K562 (cell line): ENCODE measurements around the gene FAHD2A. TPM values are rescaled to one million over a fixed set of nuclear protein-coding genes. Genes with fewer than 3 reads are reported as not detected.

Source experiments
- ATF3 ChIP-seq, 2 experiments: fragments of 450-650 bp in 1 of 2; sonication (generic) in 1 of 2; formaldehyde crosslinking in 1 of 2; IDR thresholded peaks in 1 of 2; conservative IDR thresholded peaks in 1 of 2; 2 replicates each; pipeline versions ENCODE4 v1.6.1 to v1.8.1; 2016 to 2023; ENCODE audit warnings: mild to moderate bottlenecking in 2 of 2, moderate library complexity in 2 of 2, inconsistent platforms in 1 of 2, missing genetic modification reagents in 1 of 2
- JUN ChIP-seq, 2 experiments: sonication (generic) in 1 of 2; formaldehyde crosslinking in 1 of 2; IDR thresholded peaks; 2 replicates each; pipeline versions ENCODE4 v1.6.1 to v1.8.0; 2012 to 2022; ENCODE audit warnings: borderline replicate concordance in 2 of 2, mild to moderate bottlenecking in 2 of 2, improper control_type of control experiment in 1 of 2, low read depth in 1 of 2, low read length in 1 of 2, missing genetic modification reagents in 1 of 2
- SRSF9 ChIP-seq: fragments of 200-400 bp; formaldehyde crosslinking; IDR thresholded peaks from 2 replicates; pipeline ENCODE4 v1.6.1; 2017; ENCODE audit warnings: low read depth, low read length, borderline replicate concordance
- TAF1 ChIP-seq: IDR thresholded peaks from 2 replicates; pipeline ENCODE4 v1.6.1; 2011; ENCODE audit warnings: mild to moderate bottlenecking, low read length, moderate library complexity; ENCODE audit not compliant: insufficient read depth, control insufficient read depth, severe bottlenecking; ENCODE audit errors: extremely low read depth
- TRIM25 ChIP-seq: fragments of 450-650 bp; IDR thresholded peaks from 2 replicates; pipeline ENCODE4 v1.7.0; 2016; ENCODE audit warnings: borderline replicate concordance
- ZBTB11 ChIP-seq, 3 experiments: fragments of 200-800 bp in 1 of 3; fragments of 250-450 bp in 1 of 3; fragments of 450-650 bp in 1 of 3; sonication (Bioruptor Pico) in 1 of 3; sonication (Bioruptor generic) in 1 of 3; formaldehyde crosslinking in 1 of 3; IDR thresholded peaks; 2 replicates each; pipeline versions ENCODE4 v1.6.1 to v1.8.0; 2016 to 2022; ENCODE audit warnings: mild to moderate bottlenecking in 2 of 3, missing genetic modification characterization in 2 of 3, missing compliant biosample characterization in 1 of 3, moderate library complexity in 1 of 3
- ZBTB5 ChIP-seq: fragments of 450-650 bp; IDR thresholded peaks from 2 replicates; pipeline ENCODE4 v1.6.1; 2017; ENCODE audit warnings: antibody characterized with exemption
- ZNF707 ChIP-seq: fragments of 250-450 bp; sonication (Bioruptor Pico); conservative IDR thresholded peaks from 2 replicates; pipeline ENCODE4 v1.8.0; 2022; ENCODE audit warnings: inconsistent platforms, mild to moderate bottlenecking, moderate library complexity
- polyA plus RNA-seq, 8 experiments: library from polyadenylated mRNA; depleted of rRNA in 4 of 8; stranded (reverse) in 5 of 8; unstranded in 3 of 8; fragments of >200 nt; fragmentation: Nextera tagmentation in 2 of 8; fragmentation: Illumina TruSeq in 1 of 8; extraction: Ambion mirVana in 2 of 8; extraction: Trizol in 1 of 8; gene quantifications; 2 replicates each; pipeline versions ENCODE4 v1.2.1 to v1.2.3, GENCODE V29; 2011 to 2014; ENCODE audit warnings: inconsistent platforms in 1 of 8, missing spikeins in 1 of 8
- total RNA-seq, 7 experiments: library from RNA; depleted of rRNA in 6 of 7; stranded (reverse); fragments of >200 nt in 6 of 7; fragmentation: Illumina TruSeq in 2 of 7; extraction: Trizol in 2 of 7; gene quantifications; 2 replicates each; pipeline versions ENCODE4 v1.2.1 to v1.2.3, GENCODE V29; 2011 to 2021; ENCODE audit warnings: low replicate concordance in 1 of 7

FAHD2A gene
- total and polyA plus RNA-seq, 9 of the 15 experiments (the other 6 are each of a cell fraction or from before 2014, with no cell fraction given), result 13.8 to 41.0 (median 30.4) TPM

GRCh38 chr2:95386031-95386430 is 16.5 kb upstream of the FAHD2A start (continued):
- TF ChIP-seq ZBTB5, result no peak
- no peak for TF ChIP-seq TRIM25
- TF ChIP-seq ZBTB11 (CRISPR knock-in tag; IDR thresholded peaks at IDR 0.05), result no peak
- TF ChIP-seq ZNF707, result no peak
- no peak for TF ChIP-seq JUN (IDR thresholded peaks at IDR 0.05; ENCODE audit: borderline replicate concordance, low read depth, low read length)
- no peak for TF ChIP-seq JUN (CRISPR knock-in tag; IDR thresholded peaks at IDR 0.05; ENCODE audit: borderline replicate concordance)
- no peak for TF ChIP-seq ATF3 (IDR thresholded peaks at IDR 0.05)
- TF ChIP-seq ATF3 (CRISPR knock-in tag; conservative IDR thresholded peaks at IDR 0.05), result no peak
- no peak for TF ChIP-seq SRSF9
- no peak for TF ChIP-seq TAF1
